GM23338 (cell line): ENCODE data around the gene KRTAP10-1. TPM values are rescaled to one million over a fixed set of nuclear protein-coding genes. Genes with fewer than 3 reads are reported as not detected.

Experiments used
- ATAC-seq: fragments of 200-7000 bp; cut with Tn5 transposase; 3 replicates; pipeline ENCODE4 v1.9.1; 2020
- DNase-seq: peaks from one replicate; pipeline ENCODE4 v3.0.0-alpha.2; 2015; ENCODE audit warnings: low spot score
- H2AFZ ChIP-seq: fragments of 200-600 bp; sonication (generic); 2 replicates; pipeline ENCODE4 v1.8.0; 2016; ENCODE audit warnings: antibody characterized with exemption, mild to moderate bottlenecking, moderate library complexity
- H3F3A ChIP-seq: fragments of 200-600 bp; sonication (generic); replicated peaks from 2 replicates; pipeline ENCODE4 v1.8.0; 2017; ENCODE audit warnings: antibody characterized with exemption, mixed run types, low read depth
- H3K27ac ChIP-seq: fragments of 200-600 bp; sonication (generic); 2 replicates; pipeline ENCODE4 v1.6.1; 2016; ENCODE audit warnings: low read depth
- H3K27me3 ChIP-seq: fragments of 200-600 bp; sonication (generic); 2 replicates; pipeline ENCODE4 v1.8.0; 2016; ENCODE audit warnings: mild to moderate bottlenecking, mixed run types, moderate library complexity; ENCODE audit not compliant: insufficient read depth
- H3K36me3 ChIP-seq: fragments of 200-600 bp; sonication (generic); 2 replicates; pipeline ENCODE4 v1.8.0; 2016; ENCODE audit warnings: mild to moderate bottlenecking; ENCODE audit not compliant: insufficient read depth
- H3K4me1 ChIP-seq: fragments of 200-600 bp; sonication (generic); 2 replicates; pipeline ENCODE4 v1.8.0; 2016; ENCODE audit warnings: mild to moderate bottlenecking, moderate library complexity; ENCODE audit not compliant: insufficient read depth
- H3K4me2 ChIP-seq: fragments of 200-600 bp; sonication (generic); 2 replicates; pipeline ENCODE4 v1.7.1; 2017; ENCODE audit warnings: mixed run types
- H3K4me3 ChIP-seq: fragments of 200-600 bp; sonication (generic); 2 replicates; pipeline ENCODE4 v1.6.1; 2016; ENCODE audit warnings: mixed run types
- H3K79me2 ChIP-seq: fragments of 200-600 bp; sonication (generic); replicated peaks from 2 replicates; pipeline ENCODE4 v1.8.0; 2017; ENCODE audit warnings: mild to moderate bottlenecking; ENCODE audit not compliant: insufficient read depth
- H3K9me2 ChIP-seq: fragments of 200-600 bp; sonication (generic); 2 replicates; pipeline ENCODE4 v1.8.0; 2017; ENCODE audit not compliant: insufficient read depth
- H4K20me1 ChIP-seq: fragments of 200-600 bp; sonication (generic); replicated peaks from 2 replicates; pipeline ENCODE4 v1.8.0; 2017; ENCODE audit warnings: mild to moderate bottlenecking; ENCODE audit not compliant: insufficient read depth
- H3K27ac Mint-ChIP-seq: 2 replicates; pipeline ENCODE4 v1.8.0; 2020; ENCODE audit warnings: inconsistent platforms, mild to moderate bottlenecking, moderate library complexity, mixed read lengths
- H3K27me3 Mint-ChIP-seq: 3 replicates; pipeline ENCODE4 v1.8.0; 2022; ENCODE audit warnings: low read depth, mild to moderate bottlenecking, moderate library complexity, mixed read lengths, inconsistent platforms; ENCODE audit not compliant: insufficient read depth, poor library complexity
- H3K36me3 Mint-ChIP-seq: 3 replicates; pipeline ENCODE4 v1.8.0; 2021; ENCODE audit warnings: low read depth, mild to moderate bottlenecking, inconsistent platforms, moderate library complexity, mixed read lengths
- H3K4me1 Mint-ChIP-seq: 3 replicates; pipeline ENCODE4 v1.8.0; 2020; ENCODE audit warnings: mild to moderate bottlenecking, inconsistent platforms, mixed read lengths
- H3K4me3 Mint-ChIP-seq: 3 replicates; pipeline ENCODE4 v1.8.0; 2021; ENCODE audit warnings: moderate library complexity, mild to moderate bottlenecking, inconsistent platforms, mixed read lengths
- H3K9me3 Mint-ChIP-seq: 3 replicates; pipeline ENCODE4 v1.8.0; 2020; ENCODE audit warnings: moderate library complexity, mild to moderate bottlenecking, inconsistent platforms, mixed read lengths
- CREB1 ChIP-seq: fragments of 250-450 bp; sonication (Bioruptor Pico); IDR thresholded peaks from 2 replicates; pipeline ENCODE4 v1.5.0; 2020; ENCODE audit warnings: low read depth, mild to moderate bottlenecking, moderate library complexity
- CTCF ChIP-seq, 2 experiments: fragments of 200-600 bp in 1 of 2; sonication (generic) in 1 of 2; conservative IDR thresholded peaks; 2 replicates each; pipeline versions ENCODE4 v1.5.1 to v1.6.1; 2016 to 2017; ENCODE audit warnings: antibody characterized with exemption in 2 of 2, low read depth in 2 of 2, mild to moderate bottlenecking in 2 of 2, moderate library complexity in 1 of 2
- ETS1 ChIP-seq: IDR thresholded peaks from 2 replicates; pipeline ENCODE4 v1.6.1; 2016; ENCODE audit warnings: antibody characterized with exemption
- EZH2 ChIP-seq: fragments of 200-600 bp; sonication (generic); IDR thresholded peaks from one replicate; pipeline ENCODE4 v1.8.0; 2017; ENCODE audit warnings: antibody characterized with exemption, mild to moderate bottlenecking, low read depth; ENCODE audit not compliant: unreplicated experiment
- EZH2phosphoT487 ChIP-seq: fragments of 200-600 bp; sonication (generic); IDR thresholded peaks from one replicate; pipeline ENCODE4 v1.8.1; 2018; ENCODE audit warnings: antibody characterized with exemption; ENCODE audit not compliant: unreplicated experiment
- JUNB ChIP-seq: IDR thresholded peaks from one replicate; pipeline ENCODE4 v1.6.1; 2016; ENCODE audit warnings: antibody characterized with exemption; ENCODE audit not compliant: unreplicated experiment
- NANOG ChIP-seq: IDR thresholded peaks from 2 replicates; pipeline ENCODE4 v1.6.1; 2016; ENCODE audit warnings: antibody characterized with exemption, borderline replicate concordance
- POLR2AphosphoS5 ChIP-seq: IDR thresholded peaks from 2 replicates; pipeline ENCODE4 v1.6.1; 2016; ENCODE audit warnings: antibody characterized with exemption, low read depth
- STAT1 ChIP-seq: IDR thresholded peaks from one replicate; pipeline ENCODE4 v1.6.1; 2016; ENCODE audit warnings: antibody characterized with exemption; ENCODE audit not compliant: unreplicated experiment
- ZNF114 ChIP-seq: fragments of 250-450 bp; sonication (Bioruptor Pico); IDR thresholded peaks from 2 replicates; pipeline ENCODE4 v1.5.0; 2020; ENCODE audit warnings: mild to moderate bottlenecking, moderate library complexity
- ZNF462 ChIP-seq: fragments of 250-450 bp; sonication (Bioruptor Pico); IDR thresholded peaks from 2 replicates; pipeline ENCODE4 v1.5.0; 2020; ENCODE audit warnings: mild to moderate bottlenecking, moderate library complexity
- polyA plus RNA-seq: library from polyadenylated mRNA; unstranded; fragments of >200 nt; fragmentation: Nextera tagmentation; extraction: Ambion mirVana; gene quantifications from 2 replicates; pipeline ENCODE4 v1.2.1, GENCODE V29; 2016
- total RNA-seq: library from RNA; depleted of rRNA; stranded (reverse); fragments of >200 nt; shearing (Covaris generic); gene quantifications from 2 replicates; pipeline ENCODE4 v1.2.3, GENCODE V29; 2014

Gene KRTAP10-1
- total and polyA plus RNA-seq, 2 experiments from 2014 or later, result not detected

GRCh38 chr21:44498280-44499210 lies 41.5 kb downstream of the KRTAP10-1 start:
- peaks cover 6% of the 10 kb centered on the region; the same call in 1 of the 2 replicates for H3K4me1 ChIP-seq
- H3K27me3 Mint-ChIP-seq, result peaks cover 8% of the 10 kb centered on the region
- TF ChIP-seq NANOG (no peak), ZNF114 (CRISPR knock-in tag) (no peak), ETS1 (no peak), EZH2 (no peak), EZH2phosphoT487 (no peak), POLR2AphosphoS5 (no peak), CTCF (conservative IDR thresholded peaks at IDR 0.05; ENCODE audit: low read depth in 2 of 2) (no peak)

GRCh38 chr21:44497703-44498126 lies 42.3 kb downstream of the KRTAP10-1 start:
- Histone ChIP-seq H3K4me1 (peaks cover 6% of the 10 kb centered on the region; the same call in 1 of the 2 replicates), H3K4me3 (no peak overlapping the region), H4K20me1 (peaks cover 5% of the 10 kb centered on the region; the same call in 1 of the 2 replicates), H3K79me2 (no peaks in the 10 kb centered on the region), H2AFZ (no peak overlapping the region), H3F3A (no peaks in the 10 kb centered on the region), H3K4me2 (no peak overlapping the region), H3K36me3 (peaks cover under 1% of the 10 kb centered on the region; the same call in 1 of the 2 replicates), H3K27me3 (no peaks in the 10 kb centered on the region), H3K9me2 (no peaks in the 10 kb centered on the region), H3K27ac (0 out of 2 replicates have a peak overlapping the region, but pooled peaks have one; percentile 19)
- H3K36me3 Mint-ChIP-seq, result peaks cover 22% of the 10 kb centered on the region
- H3K4me1 Mint-ChIP-seq, result peaks cover 24% of the 10 kb centered on the region
- peaks cover 8% of the 10 kb centered on the region for H3K27me3 Mint-ChIP-seq
- H3K27ac Mint-ChIP-seq, result no peak overlapping the region
- peaks cover 23% of the 10 kb centered on the region for H3K9me3 Mint-ChIP-seq
- DNase-seq, result no peak
- peak; percentile 24 for ATAC-seq
- H3K4me3 Mint-ChIP-seq, result no peak overlapping the region; the same call in 2 of the 3 replicates
- no peak for TF ChIP-seq POLR2AphosphoS5
- TF ChIP-seq ZNF114 (CRISPR knock-in tag), result no peak
- TF ChIP-seq CREB1, result no peak
- no peak for TF ChIP-seq NANOG
- no peak for TF ChIP-seq STAT1
- TF ChIP-seq EZH2, result no peak
- no peak for TF ChIP-seq EZH2phosphoT487
- TF ChIP-seq JUNB, result no peak
- TF ChIP-seq ZNF462 (CRISPR knock-in tag), result no peak

More at GRCh38 chr21:44498280-44499210, 41.5 kb downstream of the KRTAP10-1 start:
- peaks cover 15% of the 10 kb centered on the region for H3K9me3 Mint-ChIP-seq
- H3K4me3 Mint-ChIP-seq, result no peak overlapping the region
- Histone ChIP-seq H3K4me3 (no peak overlapping the region), H3K27me3 (no peaks in the 10 kb centered on the region), H2AFZ (no peak overlapping the region), H3F3A (no peaks in the 10 kb centered on the region), H3K79me2 (no peaks in the 10 kb centered on the region), H4K20me1 (peaks cover 5% of the 10 kb centered on the region; the same call in 1 of the 2 replicates), H3K36me3 (no peaks in the 10 kb centered on the region), H3K9me2 (no peaks in the 10 kb centered on the region), H3K27ac (no peak overlapping the region), H3K4me2 (no peak overlapping the region)
- H3K27ac Mint-ChIP-seq, result no peak overlapping the region
- no peak for ATAC-seq
- no peak for DNase-seq
- H3K4me1 Mint-ChIP-seq, result peaks cover 24% of the 10 kb centered on the region
- H3K36me3 Mint-ChIP-seq, result peaks cover 14% of the 10 kb centered on the region
